OCI-LY3 (cell line): ENCODE results near the gene ACADM.

Experiments used
- EZH2phosphoT487 ChIP-seq: fragments of 200-600 bp; shearing (Covaris generic); IDR thresholded peaks from 2 replicates; pipeline ENCODE4 v1.6.1; 2018; ENCODE audit warnings: antibody characterized with exemption, mixed run types, low read depth
- TF ChIP-seq, protein P1 (sequence below): fragments of 200-600, 300-600 bp; sonication (generic); IDR thresholded peaks from 2 replicates; pipeline ENCODE4 v1.5.1; 2014; ENCODE audit warnings: antibody characterized with exemption, low read length, low read depth

DNA sequence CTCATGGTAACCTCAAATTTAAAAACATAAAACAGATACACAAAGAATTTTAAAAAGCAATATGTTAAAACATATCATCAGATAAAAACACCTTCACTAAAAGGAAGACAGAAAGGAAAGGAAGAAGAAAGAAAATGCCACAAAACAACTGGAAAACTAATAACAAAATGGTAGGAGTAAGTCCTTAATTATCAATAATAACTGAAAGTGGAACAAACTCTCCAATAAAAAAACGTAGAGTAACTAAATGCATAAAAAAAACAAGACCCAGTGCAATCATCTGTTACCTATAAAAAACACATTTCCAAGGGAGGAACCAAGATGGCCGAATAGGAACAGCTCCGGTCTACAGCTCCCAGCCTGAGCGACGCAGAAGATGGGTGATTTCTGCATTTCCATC lies 47.1 kb upstream of the ACADM start:
- TF ChIP-seq, protein P1, sequence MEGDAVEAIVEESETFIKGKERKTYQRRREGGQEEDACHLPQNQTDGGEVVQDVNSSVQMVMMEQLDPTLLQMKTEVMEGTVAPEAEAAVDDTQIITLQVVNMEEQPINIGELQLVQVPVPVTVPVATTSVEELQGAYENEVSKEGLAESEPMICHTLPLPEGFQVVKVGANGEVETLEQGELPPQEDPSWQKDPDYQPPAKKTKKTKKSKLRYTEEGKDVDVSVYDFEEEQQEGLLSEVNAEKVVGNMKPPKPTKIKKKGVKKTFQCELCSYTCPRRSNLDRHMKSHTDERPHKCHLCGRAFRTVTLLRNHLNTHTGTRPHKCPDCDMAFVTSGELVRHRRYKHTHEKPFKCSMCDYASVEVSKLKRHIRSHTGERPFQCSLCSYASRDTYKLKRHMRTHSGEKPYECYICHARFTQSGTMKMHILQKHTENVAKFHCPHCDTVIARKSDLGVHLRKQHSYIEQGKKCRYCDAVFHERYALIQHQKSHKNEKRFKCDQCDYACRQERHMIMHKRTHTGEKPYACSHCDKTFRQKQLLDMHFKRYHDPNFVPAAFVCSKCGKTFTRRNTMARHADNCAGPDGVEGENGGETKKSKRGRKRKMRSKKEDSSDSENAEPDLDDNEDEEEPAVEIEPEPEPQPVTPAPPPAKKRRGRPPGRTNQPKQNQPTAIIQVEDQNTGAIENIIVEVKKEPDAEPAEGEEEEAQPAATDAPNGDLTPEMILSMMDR = no peak
- TF ChIP-seq EZH2phosphoT487 = no peak
